Uterus (tissue), 2 donors: ENCODE results near the gene ANKH.

Source experiments
- POLR2A ChIP-seq, 2 donors: fragments of 450-650 bp; IDR thresholded peaks; one replicate each; pipeline ENCODE4 v1.6.1; 2016; ENCODE audit warnings: antibody characterized with exemption in 2 of 2, mild to moderate bottlenecking in 1 of 2, moderate library complexity in 1 of 2
- TF ChIP-seq, protein P1 (sequence below), 4 experiments: fragments of 200-600 bp in 2 of 4; fragments of 450-650 bp in 2 of 4; sonication (generic) in 2 of 4; IDR thresholded peaks; one replicate each; pipeline ENCODE4 v1.5.1; 2016 to 2019; ENCODE audit warnings: antibody characterized with exemption in 4 of 4, mild to moderate bottlenecking in 2 of 4, moderate library complexity in 1 of 4

DNA sequence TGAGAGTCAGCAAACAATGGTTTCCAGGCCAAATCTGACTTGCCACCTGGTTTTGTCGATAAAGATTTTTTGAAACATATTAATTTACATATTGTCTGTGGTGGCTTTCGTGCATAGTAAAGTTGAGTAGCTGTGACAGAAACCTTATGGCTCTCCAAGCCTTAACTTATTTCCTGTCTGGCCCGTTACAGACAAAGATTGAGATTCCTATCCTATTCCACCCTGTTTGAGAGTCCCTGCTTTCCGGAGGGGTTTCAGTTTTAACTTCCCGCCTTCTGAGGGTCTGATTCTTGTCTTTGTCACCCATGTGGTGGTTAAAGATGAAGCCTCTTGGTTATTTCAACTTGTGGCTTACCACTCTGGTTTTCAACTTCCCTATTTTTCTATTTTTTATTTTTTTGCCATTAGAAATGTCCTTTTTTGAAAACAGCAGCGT, 195.7 kb downstream of the ANKH start:
- TF ChIP-seq, protein P1, sequence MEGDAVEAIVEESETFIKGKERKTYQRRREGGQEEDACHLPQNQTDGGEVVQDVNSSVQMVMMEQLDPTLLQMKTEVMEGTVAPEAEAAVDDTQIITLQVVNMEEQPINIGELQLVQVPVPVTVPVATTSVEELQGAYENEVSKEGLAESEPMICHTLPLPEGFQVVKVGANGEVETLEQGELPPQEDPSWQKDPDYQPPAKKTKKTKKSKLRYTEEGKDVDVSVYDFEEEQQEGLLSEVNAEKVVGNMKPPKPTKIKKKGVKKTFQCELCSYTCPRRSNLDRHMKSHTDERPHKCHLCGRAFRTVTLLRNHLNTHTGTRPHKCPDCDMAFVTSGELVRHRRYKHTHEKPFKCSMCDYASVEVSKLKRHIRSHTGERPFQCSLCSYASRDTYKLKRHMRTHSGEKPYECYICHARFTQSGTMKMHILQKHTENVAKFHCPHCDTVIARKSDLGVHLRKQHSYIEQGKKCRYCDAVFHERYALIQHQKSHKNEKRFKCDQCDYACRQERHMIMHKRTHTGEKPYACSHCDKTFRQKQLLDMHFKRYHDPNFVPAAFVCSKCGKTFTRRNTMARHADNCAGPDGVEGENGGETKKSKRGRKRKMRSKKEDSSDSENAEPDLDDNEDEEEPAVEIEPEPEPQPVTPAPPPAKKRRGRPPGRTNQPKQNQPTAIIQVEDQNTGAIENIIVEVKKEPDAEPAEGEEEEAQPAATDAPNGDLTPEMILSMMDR (IDR thresholded peaks at IDR 0.05) = no peak
- TF ChIP-seq POLR2A (IDR thresholded peaks at IDR 0.05) = no peak
